ENCODE measurements around the gene SLC25A23. TPM values are rescaled to one million over a fixed set of nuclear protein-coding genes. Genes with fewer than 3 reads are reported as not detected.

The SLC25A23 gene
- total and polyA plus RNA-seq, 10 of the 15 experiments (the other 5 are each of a cell fraction or from before 2014, with no cell fraction given) = 10.2 to 85.8 (median 50.0) TPM

GRCh38 chr19:6424195-6424938, 35.2 kb downstream of the SLC25A23 start, which contains the start of gene KHSRP:
KHSRP (minus strand) TSS chr19:6424811; CDS start chr19:6424701, 110 bp downstream.
- ATAC-seq (no peak), FAIRE-seq (no peak), DNase-seq (ENCODE audit: low read depth, low spot score) (no peak)
- Histone ChIP-seq H3K27ac (ENCODE audit: control insufficient read depth, insufficient read depth) (peak within 1 kb of the TSS; percentile 73), H3K79me2 (ENCODE audit: control insufficient read depth, insufficient read depth, low read length) (peaks cover 46% of the 10 kb centered on the region), H3K4me2 (ENCODE audit: control insufficient read depth, insufficient read depth) (peak within 1 kb of the TSS; percentile 73), H3K27me3 (replicated peaks in 1 of 2; ENCODE audit: control insufficient read depth in 2 of 2, insufficient read depth in 2 of 2, low read length in 1 of 2) (no peaks in the 10 kb centered on the region), H3K4me3 (peak within 1 kb of the TSS; percentile 93), H2AFZ (ENCODE audit: control insufficient read depth, low read depth, low read length) (peak within 1 kb of the TSS; percentile 72), H3K4me1 (ENCODE audit: control insufficient read depth, insufficient read depth, low read length) (peaks cover 5% of the 10 kb centered on the region), H3K9me3 (replicated peaks; ENCODE audit: control insufficient read depth, insufficient read depth, low read length) (no peaks in the 10 kb centered on the region; the same call in 2 of the 3 replicates), H4K20me1 (ENCODE audit: control insufficient read depth, insufficient read depth) (peaks cover 24% of the 10 kb centered on the region), H3K9ac (ENCODE audit: control insufficient read depth, insufficient read depth, low read length) (peak within 1 kb of the TSS; percentile 85), H3K36me3 (ENCODE audit: control insufficient read depth in 2 of 2, insufficient read depth in 2 of 2, low read length in 1 of 2) (peaks cover 12 to 23% of the 10 kb centered on the region in 2 experiments)
- ChIA-PET SMC1A (ENCODE audit: uncharacterized antibody, unreplicated experiment) (interaction anchor here (0.6 to 1.6 kb wide), 3 partner anchors 11 to 81 kb away, joined by 3 to 5 read pairs (median 3); no protein-coding TSS in a partner anchor), RAD21 (ENCODE audit: unreplicated experiment) (interaction anchor here (0.6 to 1.7 kb wide), 10 partner anchors 12 to 445 kb away, joined by 3 to 9 read pairs (median 4); partner anchors contain the start of gene ALKBH7), POLR2A (interaction anchor here (0.6 to 1.8 kb wide), 19 partner anchors 17 to 1013 kb away, joined by 3 to 13 read pairs (median 3); partner anchors contain the start of genes ALKBH7, CLPP, DENND1C and NDUFA11), CTCF (interaction anchor here (0.8 to 2.2 kb wide), 8 partner anchors 11 to 439 kb away, joined by 3 to 8 read pairs (median 4); partner anchors contain the start of genes ALKBH7 and DENND1C)
- no TSS peak for BruUV-seq (replicated peaks)
- intact Hi-C loops (cut with micrococcal nuclease; ENCODE audit: unreplicated experiment) = no loop called here
- WGBS (ENCODE audit: insufficient coverage, insufficient replicate concordance, low lambda C conversion rate, missing lambda C conversion rate) = under 1% methylated on average over 38 of the region's 114 CpGs
- in situ Hi-C loops (cut with MboI) = no loop called here
- no peak for TF ChIP-seq EED (IDR thresholded peaks at IDR 0.05; ENCODE audit: low read depth)
- peak; percentile 48; the same call in 1 of the 2 replicates for TF ChIP-seq PAX5 (IDR thresholded peaks at IDR 0.05; ENCODE audit: borderline replicate concordance, low read depth, low read length)
- TF ChIP-seq, protein P1, sequence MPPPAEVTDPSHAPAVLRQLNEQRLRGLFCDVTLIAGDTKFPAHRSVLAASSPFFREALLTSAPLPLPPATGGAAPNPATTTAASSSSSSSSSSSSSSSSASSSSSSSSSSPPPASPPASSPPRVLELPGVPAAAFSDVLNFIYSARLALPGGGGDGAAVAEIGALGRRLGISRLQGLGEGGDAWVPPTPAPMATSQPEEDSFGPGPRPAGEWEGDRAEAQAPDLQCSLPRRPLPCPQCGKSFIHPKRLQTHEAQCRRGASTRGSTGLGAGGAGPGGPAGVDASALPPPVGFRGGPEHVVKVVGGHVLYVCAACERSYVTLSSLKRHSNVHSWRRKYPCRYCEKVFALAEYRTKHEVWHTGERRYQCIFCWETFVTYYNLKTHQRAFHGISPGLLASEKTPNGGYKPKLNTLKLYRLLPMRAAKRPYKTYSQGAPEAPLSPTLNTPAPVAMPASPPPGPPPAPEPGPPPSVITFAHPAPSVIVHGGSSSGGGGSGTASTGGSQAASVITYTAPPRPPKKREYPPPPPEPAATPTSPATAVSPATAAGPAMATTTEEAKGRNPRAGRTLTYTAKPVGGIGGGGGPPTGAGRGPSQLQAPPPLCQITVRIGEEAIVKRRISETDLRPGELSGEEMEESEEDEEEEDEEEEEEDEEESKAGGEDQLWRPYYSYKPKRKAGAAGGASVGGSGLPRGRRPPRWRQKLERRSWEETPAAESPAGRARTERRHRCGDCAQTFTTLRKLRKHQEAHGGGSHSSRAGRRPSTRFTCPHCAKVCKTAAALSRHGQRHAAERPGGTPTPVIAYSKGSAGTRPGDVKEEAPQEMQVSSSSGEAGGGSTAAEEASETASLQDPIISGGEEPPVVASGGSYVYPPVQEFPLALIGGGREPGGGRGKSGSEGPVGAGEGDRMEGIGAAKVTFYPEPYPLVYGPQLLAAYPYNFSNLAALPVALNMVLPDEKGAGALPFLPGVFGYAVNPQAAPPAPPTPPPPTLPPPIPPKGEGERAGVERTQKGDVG (CRISPR knock-in tag; IDR thresholded peaks at IDR 0.05) = no peak
- no peak for TF ChIP-seq ATF7 (IDR thresholded peaks at IDR 0.05; ENCODE audit: low read depth)
- TF ChIP-seq HDAC6 (IDR thresholded peaks at IDR 0.05; ENCODE audit: unreplicated experiment) = no peak
- no peak for TF ChIP-seq SIX5 (IDR thresholded peaks at IDR 0.05; ENCODE audit: low read depth, low read length, severe bottlenecking)
- no peak for TF ChIP-seq RCOR1 (conservative IDR thresholded peaks at IDR 0.05; ENCODE audit: low read depth, low read length)
- no peak for TF ChIP-seq E4F1 (IDR thresholded peaks at IDR 0.05; ENCODE audit: borderline replicate concordance, partially characterized antibody)
- TF ChIP-seq SMC3 (IDR thresholded peaks at IDR 0.05; ENCODE audit: borderline replicate concordance, low read length) = no peak
- TF ChIP-seq HDAC2 (IDR thresholded peaks at IDR 0.05) = no peak
- no peak for TF ChIP-seq ZBED1 (IDR thresholded peaks at IDR 0.05; ENCODE audit: borderline replicate concordance)
- TF ChIP-seq NR2C2 (IDR thresholded peaks at IDR 0.05; ENCODE audit: borderline replicate concordance, control insufficient read depth, insufficient read length, low read depth) = no peak
- no peak for TF ChIP-seq HSF1 (IDR thresholded peaks at IDR 0.05; ENCODE audit: low read depth, low read length)
- no peak for TF ChIP-seq FOXK2 (IDR thresholded peaks at IDR 0.05)
- TF ChIP-seq CBFB (IDR thresholded peaks at IDR 0.05; ENCODE audit: low read depth) = no peak
